HL-60 (cell line): ENCODE data around the gene GXYLT2.

Source experiments
- CTCF ChIP-seq: IDR thresholded peaks from one replicate; pipeline ENCODE4 v1.5.1; 2011; ENCODE audit warnings: low read length, control low read depth, inconsistent platforms; ENCODE audit not compliant: insufficient read depth
- GABPA ChIP-seq: IDR thresholded peaks from 2 replicates; pipeline ENCODE4 v1.6.1; 2012; ENCODE audit warnings: low read depth
- POLR2AphosphoS5 ChIP-seq: IDR thresholded peaks from 2 replicates; pipeline ENCODE4 v1.6.1; 2012; ENCODE audit warnings: low read depth
- SPI1 ChIP-seq: IDR thresholded peaks from 2 replicates; pipeline ENCODE4 v1.6.1; 2012; ENCODE audit warnings: low read depth, mild to moderate bottlenecking, borderline replicate concordance
- TF ChIP-seq, protein P1 (sequence below): IDR thresholded peaks from 2 replicates; pipeline ENCODE4 v1.6.1; 2012; ENCODE audit warnings: low read depth; ENCODE audit not compliant: insufficient replicate concordance

DNA sequence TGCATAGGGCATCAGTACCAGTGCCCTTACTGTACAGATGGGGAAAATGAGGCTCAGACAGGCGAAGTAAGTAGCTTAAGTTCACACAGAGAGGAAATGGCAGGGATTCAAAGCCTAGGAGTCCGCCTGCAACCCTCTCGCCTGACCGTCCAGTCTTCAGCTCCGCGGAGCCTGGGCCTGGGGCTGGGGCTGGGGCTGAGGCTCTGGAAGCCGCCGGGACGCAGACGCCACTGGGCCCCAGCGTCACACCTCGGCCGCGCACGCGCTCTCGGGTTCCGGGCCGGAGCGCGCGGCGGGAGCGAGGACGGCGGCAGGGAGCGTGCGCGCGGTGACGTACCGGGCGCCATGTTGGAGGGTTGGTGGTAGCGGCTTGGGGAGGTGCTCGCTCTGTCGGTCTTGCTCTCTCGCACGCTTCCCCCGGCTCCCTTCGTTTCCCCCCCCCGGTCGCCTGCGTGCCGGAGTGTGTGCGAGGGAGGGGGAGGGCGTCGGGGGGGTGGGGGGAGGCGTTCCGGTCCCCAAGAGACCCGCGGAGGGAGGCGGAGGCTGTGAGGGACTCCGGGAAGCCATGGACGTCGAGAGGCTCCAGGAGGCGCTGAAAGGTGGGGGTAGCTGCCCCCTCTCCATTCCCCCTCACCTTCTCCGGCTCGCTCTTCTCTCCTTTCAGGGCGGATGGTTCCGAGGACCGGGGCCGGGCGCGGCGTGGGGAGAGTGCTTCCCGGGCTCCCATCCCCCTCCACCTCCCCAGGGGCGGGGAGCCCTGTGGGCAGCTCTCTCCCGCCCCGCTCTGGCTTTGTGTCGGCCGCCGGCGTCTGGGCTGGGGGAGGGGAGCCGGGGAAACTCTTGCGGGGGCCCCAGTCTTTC lies 108.9 kb downstream of the GXYLT2 start, which contains the start of gene PPP4R2:
- TF ChIP-seq CTCF = no peak
- TF ChIP-seq GABPA = no peak
- TF ChIP-seq POLR2AphosphoS5 = peak; percentile 87
- no peak for TF ChIP-seq SPI1
- TF ChIP-seq, protein P1, sequence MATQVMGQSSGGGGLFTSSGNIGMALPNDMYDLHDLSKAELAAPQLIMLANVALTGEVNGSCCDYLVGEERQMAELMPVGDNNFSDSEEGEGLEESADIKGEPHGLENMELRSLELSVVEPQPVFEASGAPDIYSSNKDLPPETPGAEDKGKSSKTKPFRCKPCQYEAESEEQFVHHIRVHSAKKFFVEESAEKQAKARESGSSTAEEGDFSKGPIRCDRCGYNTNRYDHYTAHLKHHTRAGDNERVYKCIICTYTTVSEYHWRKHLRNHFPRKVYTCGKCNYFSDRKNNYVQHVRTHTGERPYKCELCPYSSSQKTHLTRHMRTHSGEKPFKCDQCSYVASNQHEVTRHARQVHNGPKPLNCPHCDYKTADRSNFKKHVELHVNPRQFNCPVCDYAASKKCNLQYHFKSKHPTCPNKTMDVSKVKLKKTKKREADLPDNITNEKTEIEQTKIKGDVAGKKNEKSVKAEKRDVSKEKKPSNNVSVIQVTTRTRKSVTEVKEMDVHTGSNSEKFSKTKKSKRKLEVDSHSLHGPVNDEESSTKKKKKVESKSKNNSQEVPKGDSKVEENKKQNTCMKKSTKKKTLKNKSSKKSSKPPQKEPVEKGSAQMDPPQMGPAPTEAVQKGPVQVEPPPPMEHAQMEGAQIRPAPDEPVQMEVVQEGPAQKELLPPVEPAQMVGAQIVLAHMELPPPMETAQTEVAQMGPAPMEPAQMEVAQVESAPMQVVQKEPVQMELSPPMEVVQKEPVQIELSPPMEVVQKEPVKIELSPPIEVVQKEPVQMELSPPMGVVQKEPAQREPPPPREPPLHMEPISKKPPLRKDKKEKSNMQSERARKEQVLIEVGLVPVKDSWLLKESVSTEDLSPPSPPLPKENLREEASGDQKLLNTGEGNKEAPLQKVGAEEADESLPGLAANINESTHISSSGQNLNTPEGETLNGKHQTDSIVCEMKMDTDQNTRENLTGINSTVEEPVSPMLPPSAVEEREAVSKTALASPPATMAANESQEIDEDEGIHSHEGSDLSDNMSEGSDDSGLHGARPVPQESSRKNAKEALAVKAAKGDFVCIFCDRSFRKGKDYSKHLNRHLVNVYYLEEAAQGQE = peak; percentile 41
